H9 (cell line): ENCODE measurements around the gene KMT2D. TPM values are rescaled to one million over a fixed set of nuclear protein-coding genes. Genes with fewer than 3 reads are reported as not detected.
A peak's percentile ranks its signal among the peaks of the same experiment; 100 is the strongest.

Source experiments
- DNase-seq: peaks from one replicate; pipeline ENCODE4 v3.0.0-alpha.2; 2017
- H2AFZ ChIP-seq: one replicate; pipeline ENCODE4 v1.6.1; 2013; ENCODE audit warnings: mild to moderate bottlenecking, low read length, control low read depth, moderate library complexity
- H2AK5ac ChIP-seq: 2 replicates; pipeline ENCODE4 v1.6.1; 2013; ENCODE audit warnings: low read length, control low read depth, mixed read lengths; ENCODE audit not compliant: insufficient read length
- H2BK120ac ChIP-seq: one replicate; pipeline ENCODE4 v1.6.1; 2013; ENCODE audit warnings: low read depth, mild to moderate bottlenecking, low read length, control low read depth, inconsistent platforms; ENCODE audit not compliant: poor library complexity, severe bottlenecking
- H2BK12ac ChIP-seq: 2 replicates; pipeline ENCODE4 v1.6.1; 2013; ENCODE audit warnings: low read length, control low read depth, mixed read lengths, low read depth; ENCODE audit not compliant: insufficient read length
- H2BK15ac ChIP-seq: 2 replicates; pipeline ENCODE4 v1.6.1; 2013; ENCODE audit warnings: low read depth, low read length, control low read depth
- H2BK20ac ChIP-seq: one replicate; pipeline ENCODE4 v1.6.1; 2013; ENCODE audit warnings: low read depth, mild to moderate bottlenecking, low read length, control low read depth, inconsistent platforms; ENCODE audit not compliant: poor library complexity, severe bottlenecking
- H2BK5ac ChIP-seq: 2 replicates; pipeline ENCODE4 v1.6.1; 2013; ENCODE audit warnings: low read length, control low read depth, mixed read lengths; ENCODE audit not compliant: insufficient read length
- H3K14ac ChIP-seq: 2 replicates; pipeline ENCODE4 v1.6.1; 2013; ENCODE audit warnings: low read length, control low read depth; ENCODE audit not compliant: insufficient read depth
- H3K18ac ChIP-seq: 2 replicates; pipeline ENCODE4 v1.6.1; 2013; ENCODE audit warnings: low read depth, mild to moderate bottlenecking, mixed read lengths, low read length, control low read depth; ENCODE audit not compliant: insufficient read length
- H3K23ac ChIP-seq: 2 replicates; pipeline ENCODE4 v1.6.1; 2013; ENCODE audit warnings: low read length, control low read depth, mixed read lengths, low read depth; ENCODE audit not compliant: insufficient read length
- H3K23me2 ChIP-seq: 2 replicates; pipeline ENCODE4 v1.6.1; 2013; ENCODE audit warnings: low read depth, mild to moderate bottlenecking, mixed read lengths, low read length, control low read depth; ENCODE audit not compliant: insufficient read length, poor library complexity, severe bottlenecking
- H3K27ac ChIP-seq: 2 replicates; pipeline ENCODE4 v1.5.1; 2013; ENCODE audit warnings: low read length, control low read depth, mixed read lengths, low read depth; ENCODE audit not compliant: insufficient read length
- H3K27me3 ChIP-seq: 2 replicates; pipeline ENCODE4 v1.6.1; 2013; ENCODE audit warnings: low read length, control low read depth, inconsistent platforms; ENCODE audit not compliant: insufficient read depth
- H3K4ac ChIP-seq: 2 replicates; pipeline ENCODE4 v1.6.1; 2013; ENCODE audit warnings: low read depth, mild to moderate bottlenecking, control low read depth, inconsistent platforms, low read length, moderate library complexity
- H3K4me1 ChIP-seq: 2 replicates; pipeline ENCODE4 v1.6.1; 2013; ENCODE audit warnings: low read length, control low read depth, inconsistent platforms; ENCODE audit not compliant: insufficient read depth
- H3K4me2 ChIP-seq: 2 replicates; pipeline ENCODE4 v1.6.1; 2013; ENCODE audit warnings: low read length, control low read depth, mixed read lengths; ENCODE audit not compliant: insufficient read length, insufficient read depth
- H3K56ac ChIP-seq: 2 replicates; pipeline ENCODE4 v1.6.1; 2013; ENCODE audit warnings: low read depth, mild to moderate bottlenecking, mixed read lengths, low read length, control low read depth; ENCODE audit not compliant: insufficient read length
- H3K79me1 ChIP-seq: 2 replicates; pipeline ENCODE4 v1.6.1; 2013; ENCODE audit warnings: low read depth, mild to moderate bottlenecking, moderate library complexity, low read length, control low read depth, inconsistent platforms; ENCODE audit not compliant: insufficient read depth, poor library complexity, severe bottlenecking
- H3K79me2 ChIP-seq: 2 replicates; pipeline ENCODE4 v1.6.1; 2013; ENCODE audit warnings: low read length, control low read depth, inconsistent platforms; ENCODE audit not compliant: insufficient read depth
- H3K9ac ChIP-seq: 2 replicates; pipeline ENCODE4 v1.6.1; 2013; ENCODE audit warnings: low read length, control low read depth, mixed read lengths; ENCODE audit not compliant: insufficient read length; ENCODE audit errors: extremely low read depth
- H3K9me3 ChIP-seq: one replicate; pipeline ENCODE4 v1.6.1; 2013; ENCODE audit warnings: low read depth, low read length, inconsistent platforms; ENCODE audit not compliant: control insufficient read depth
- H3T11ph ChIP-seq: one replicate; pipeline ENCODE4 v1.6.1; 2013; ENCODE audit warnings: mild to moderate bottlenecking, low read length, control low read depth, inconsistent platforms
- H4K20me1 ChIP-seq: one replicate; pipeline ENCODE4 v1.6.1; 2013; ENCODE audit not compliant: control insufficient read depth, insufficient read length, insufficient read depth
- H4K5ac ChIP-seq: 2 replicates; pipeline ENCODE4 v1.6.1; 2013; ENCODE audit warnings: low read depth, mild to moderate bottlenecking, mixed read lengths, low read length, control low read depth; ENCODE audit not compliant: insufficient read length
- H4K8ac ChIP-seq: replicated peaks from 2 replicates; pipeline ENCODE4 v1.6.1; 2013; ENCODE audit warnings: low read length, control low read depth, mixed read lengths, low read depth; ENCODE audit not compliant: insufficient read length
- H4K91ac ChIP-seq: 2 replicates; pipeline ENCODE4 v1.6.1; 2013; ENCODE audit warnings: low read depth, mild to moderate bottlenecking, moderate library complexity, mixed read lengths, low read length, control low read depth; ENCODE audit not compliant: insufficient read length
- H3K27ac Mint-ChIP-seq, 3 experiments: 2 replicates in 2 of 3; 3 replicates in 1 of 3; pipeline ENCODE4 v1.8.0; 2020 to 2021; ENCODE audit warnings: mixed read lengths in 3 of 3, mild to moderate bottlenecking in 1 of 3, moderate library complexity in 1 of 3
- H3K27me3 Mint-ChIP-seq: 2 replicates; pipeline ENCODE4 v1.8.0; 2021; ENCODE audit warnings: low read depth, mild to moderate bottlenecking, moderate library complexity, mixed read lengths
- H3K36me3 Mint-ChIP-seq, 3 experiments: 2 replicates in 2 of 3; 3 replicates in 1 of 3; pipeline ENCODE4 v1.8.0; 2020 to 2021; ENCODE audit warnings: low read depth in 3 of 3, mixed read lengths in 3 of 3; ENCODE audit not compliant: insufficient read depth in 1 of 3
- H3K4me1 Mint-ChIP-seq, 2 experiments: 2 replicates each; pipeline ENCODE4 v1.8.0; 2020; ENCODE audit warnings: mixed read lengths in 2 of 2
- H3K4me3 Mint-ChIP-seq, 2 experiments: 2 replicates in 1 of 2; 3 replicates in 1 of 2; pipeline ENCODE4 v1.8.0; 2020 to 2021; ENCODE audit warnings: mild to moderate bottlenecking in 2 of 2, mixed read lengths in 2 of 2, moderate library complexity in 1 of 2
- H3K9me3 Mint-ChIP-seq, 2 experiments: 2 replicates in 1 of 2; 3 replicates in 1 of 2; pipeline ENCODE4 v1.8.0; 2020; ENCODE audit warnings: mild to moderate bottlenecking in 2 of 2, mixed read lengths in 2 of 2, moderate library complexity in 1 of 2
- WGBS: extraction: QIAGEN DNeasy Blood & Tissue Kit; methylation state at CpG from one replicate; pipeline ENCODE4 v1.1.7; 2013; ENCODE audit warnings: missing lambda C conversion rate, low lambda C conversion rate, mixed read lengths; ENCODE audit not compliant: insufficient read length; ENCODE audit errors: extremely low coverage; 5-methylcytosine and 5-hydroxymethylcytosine counted together
- total RNA-seq: library from RNA; stranded (reverse); gene quantifications from 2 replicates; pipeline ENCODE4 v1.2.1, GENCODE V29; 2021
- TF ChIP-seq, protein P1 (sequence below): fragments of 200-600 bp; sonication (generic); conservative IDR thresholded peaks from 3 replicates; pipeline ENCODE4 v1.8.0; 2021; ENCODE audit warnings: antibody characterized with exemption, mild to moderate bottlenecking

KMT2D gene
- total RNA-seq, 1 experiment from 2014 or later, result 93.7 TPM

DNA sequence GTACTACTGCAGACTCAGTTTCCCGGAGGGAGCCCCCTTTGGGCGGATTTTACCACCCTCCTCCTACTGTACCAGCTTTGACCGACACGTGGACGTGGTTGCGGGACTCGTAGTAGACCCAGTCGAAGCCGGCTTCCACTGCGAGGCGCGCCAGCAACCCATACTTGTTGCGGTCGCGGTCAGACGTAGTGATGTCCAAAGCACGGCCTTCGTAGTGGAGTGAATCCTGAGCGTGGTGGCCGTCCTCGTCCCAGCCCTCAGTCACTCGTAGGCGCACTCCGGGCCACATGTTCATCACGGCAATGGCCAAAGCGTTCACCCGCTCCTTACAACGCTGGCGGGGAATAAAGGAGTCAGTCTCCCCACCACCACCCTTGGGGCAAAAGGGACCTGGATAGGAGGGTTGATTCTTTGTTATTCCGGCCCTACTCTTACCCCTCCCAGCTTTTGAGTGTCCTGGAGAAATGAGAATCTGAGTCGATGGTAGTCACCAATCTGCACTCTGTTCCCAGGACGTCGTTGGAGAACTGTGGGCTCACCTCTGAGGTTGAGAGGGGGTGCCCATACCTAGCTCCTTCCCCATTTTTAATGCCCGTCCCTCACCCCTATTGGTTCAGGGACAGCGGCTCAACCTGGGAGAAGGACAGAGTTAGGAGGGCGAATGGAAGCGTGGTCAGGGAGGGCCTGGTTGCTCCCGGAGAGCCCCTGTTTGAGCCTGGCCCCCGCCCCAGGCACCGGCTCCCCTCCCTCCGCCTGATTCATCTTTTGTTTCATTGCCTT, 30.7 kb upstream of the KMT2D start:
- Mint-ChIP-seq H3K4me1 (peaks cover 36 to 61% of the 10 kb centered on the region in 2 experiments), H3K36me3 (peaks cover 0 to 2% (median 0%) of the 10 kb centered on the region in 3 experiments; a peak in 2 of 7 replicates), H3K27ac (no peak overlapping the region), H3K27me3 (peaks cover 97% of the 10 kb centered on the region), H3K9me3 (no peaks in the 10 kb centered on the region; a peak in 1 of 5 replicates), H3K4me3 (peak overlapping the region in 1 of 2 experiments; percentile 77; a peak in 3 of 5 replicates)
- H3K9me3 ChIP-seq, result no peaks in the 10 kb centered on the region
- TF ChIP-seq, protein P1, sequence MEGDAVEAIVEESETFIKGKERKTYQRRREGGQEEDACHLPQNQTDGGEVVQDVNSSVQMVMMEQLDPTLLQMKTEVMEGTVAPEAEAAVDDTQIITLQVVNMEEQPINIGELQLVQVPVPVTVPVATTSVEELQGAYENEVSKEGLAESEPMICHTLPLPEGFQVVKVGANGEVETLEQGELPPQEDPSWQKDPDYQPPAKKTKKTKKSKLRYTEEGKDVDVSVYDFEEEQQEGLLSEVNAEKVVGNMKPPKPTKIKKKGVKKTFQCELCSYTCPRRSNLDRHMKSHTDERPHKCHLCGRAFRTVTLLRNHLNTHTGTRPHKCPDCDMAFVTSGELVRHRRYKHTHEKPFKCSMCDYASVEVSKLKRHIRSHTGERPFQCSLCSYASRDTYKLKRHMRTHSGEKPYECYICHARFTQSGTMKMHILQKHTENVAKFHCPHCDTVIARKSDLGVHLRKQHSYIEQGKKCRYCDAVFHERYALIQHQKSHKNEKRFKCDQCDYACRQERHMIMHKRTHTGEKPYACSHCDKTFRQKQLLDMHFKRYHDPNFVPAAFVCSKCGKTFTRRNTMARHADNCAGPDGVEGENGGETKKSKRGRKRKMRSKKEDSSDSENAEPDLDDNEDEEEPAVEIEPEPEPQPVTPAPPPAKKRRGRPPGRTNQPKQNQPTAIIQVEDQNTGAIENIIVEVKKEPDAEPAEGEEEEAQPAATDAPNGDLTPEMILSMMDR, result no peak
- H2BK5ac ChIP-seq, result no peak overlapping the region
- DNase-seq, result peak; percentile 47
- H3K27me3 ChIP-seq, result peaks cover 72% of the 10 kb centered on the region
- no peaks in the 10 kb centered on the region for H3K79me2 ChIP-seq
- H3K14ac ChIP-seq, result no peak overlapping the region
- no peak overlapping the region for H2AK5ac ChIP-seq
- no peak overlapping the region for H2BK15ac ChIP-seq
- no peak overlapping the region for H3T11ph ChIP-seq
- no peak overlapping the region for H3K4ac ChIP-seq
- peak overlapping the region; percentile 27 for H3K4me2 ChIP-seq
- peaks cover 8% of the 10 kb centered on the region for H4K20me1 ChIP-seq
- no peaks in the 10 kb centered on the region for H3K79me1 ChIP-seq
- H3K4me1 ChIP-seq, result no peaks in the 10 kb centered on the region
- H2BK12ac ChIP-seq, result no peak overlapping the region
- H3K23ac ChIP-seq, result no peak overlapping the region
- no peak overlapping the region for H2BK120ac ChIP-seq
- H3K9ac ChIP-seq, result no peak overlapping the region
- H3K23me2 ChIP-seq, result peaks cover 18% of the 10 kb centered on the region
- no peak overlapping the region for H4K91ac ChIP-seq
- no peak overlapping the region for H3K56ac ChIP-seq
- no peak overlapping the region for H4K8ac ChIP-seq
- H3K27ac ChIP-seq, result no peak overlapping the region
- H2AFZ ChIP-seq, result no peak overlapping the region
- H4K5ac ChIP-seq, result no peak overlapping the region
- WGBS, result no CpG with 5 or more reads among the region's 41 CpGs
- H3K18ac ChIP-seq, result peak overlapping the region; percentile 37
- H2BK20ac ChIP-seq, result no peak overlapping the region
